PC-3 (cell line): Measurements from ENCODE around the gene TENM4.

Experiments
- CTCF ChIP-seq: fragments of 300-600 bp; sonication (generic); conservative IDR thresholded peaks from 2 replicates; pipeline ENCODE4 v1.5.1; 2017; ENCODE audit warnings: antibody characterized with exemption, low read depth, mild to moderate bottlenecking, low read length
- EZH2 ChIP-seq: fragments of 300-600 bp; sonication (generic); IDR thresholded peaks from one replicate; pipeline ENCODE4 v1.6.1; 2017; ENCODE audit warnings: antibody characterized with exemption, mild to moderate bottlenecking, low read length; ENCODE audit not compliant: unreplicated experiment
- EZH2phosphoT487 ChIP-seq: fragments of 300-600 bp; sonication (generic); IDR thresholded peaks from 2 replicates; pipeline ENCODE4 v1.6.1; 2018; ENCODE audit warnings: mild to moderate bottlenecking, antibody characterized with exemption, low read length, borderline replicate concordance

DNA sequence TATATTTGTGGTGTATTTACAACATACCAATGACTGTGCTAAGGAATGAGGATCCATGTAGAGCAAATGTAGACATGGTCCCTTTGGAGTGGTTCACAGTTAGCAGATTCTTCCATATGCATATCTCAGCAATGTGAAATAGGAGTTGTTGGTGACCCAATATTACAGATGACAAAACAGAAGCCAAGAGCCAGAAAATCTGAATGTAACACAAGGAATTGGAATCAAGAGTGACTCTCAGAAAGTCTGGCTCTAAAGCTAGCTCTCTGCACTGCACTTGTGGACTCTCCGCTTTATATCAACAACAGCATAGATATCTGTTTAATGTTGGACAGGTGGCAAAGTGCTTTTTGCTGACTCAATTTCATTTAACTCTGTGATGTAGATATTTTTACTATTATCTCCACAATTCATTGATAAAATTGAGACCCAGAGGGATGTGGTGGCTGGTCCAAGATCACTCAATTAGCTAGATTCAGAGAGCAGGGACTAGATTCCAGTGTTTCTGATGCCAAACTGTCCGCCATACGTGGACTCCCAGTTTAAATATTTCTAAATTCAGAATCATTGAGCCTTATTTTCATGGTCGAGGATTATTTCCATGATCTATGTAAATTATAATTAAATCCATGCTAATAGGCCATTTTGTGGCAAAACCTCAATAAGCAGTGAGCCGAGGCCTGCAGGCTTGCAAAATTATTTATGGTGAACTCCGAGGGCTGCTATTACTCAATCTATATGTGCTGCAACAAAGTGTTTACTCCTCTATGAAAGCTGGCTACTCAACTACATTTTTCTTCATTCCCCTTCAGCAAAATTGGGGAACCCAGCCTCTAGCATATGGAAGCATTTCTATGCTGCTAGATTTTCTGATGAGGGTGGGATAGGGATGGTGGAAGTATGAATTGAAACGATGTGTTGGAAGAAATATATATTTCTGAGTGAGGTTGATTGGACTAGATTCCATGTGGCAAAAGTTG lies 21.1 kb upstream of the TENM4 start:
- TF ChIP-seq CTCF (no peak), EZH2 (no peak), EZH2phosphoT487 (no peak)
